HG02588 (cell line): Measurements from ENCODE around the gene CCNE1.

Experiments used
- ATAC-seq: cut with Tn5 transposase; IDR thresholded peaks from one replicate; pipeline ENCODE4 v1.9.1; 2021; ENCODE audit warnings: mild to moderate bottlenecking, moderate library complexity; ENCODE audit not compliant: unreplicated experiment

CCNE1 gene

GRCh38 chr19:29841559-29842367 is 30.0 kb downstream of the CCNE1 start:
- no peak for ATAC-seq

GRCh38 chr19:29842471-29843179 is 30.8 kb downstream of the CCNE1 start:
- no peak for ATAC-seq

- no peak for ATAC-seq
Observed at GRCh38 chr19:29843180-29844051, 31.6 kb downstream of the CCNE1 start.

- ATAC-seq = peak; percentile 81
Observed at GRCh38 chr19:29844891-29845573, 33.2 kb downstream of the CCNE1 start.

GRCh38 chr19:29845574-29846176 is 33.9 kb downstream of the CCNE1 start:
- no peak for ATAC-seq

- no peak for ATAC-seq
Observed at GRCh38 chr19:29849208-29849607, 37.4 kb downstream of the CCNE1 start.

- ATAC-seq = no peak
Observed at GRCh38 chr19:29850482-29850881, 38.7 kb downstream of the CCNE1 start.

- ATAC-seq = no peak
Observed at GRCh38 chr19:29851769-29852521, 40.2 kb downstream of the CCNE1 start.

- ATAC-seq = no peak
Observed at GRCh38 chr19:29854033-29854432, 42.2 kb downstream of the CCNE1 start.

GRCh38 chr19:29855087-29855486 is 43.3 kb downstream of the CCNE1 start:
- ATAC-seq = no peak

GRCh38 chr19:29855741-29856500 is 44.1 kb downstream of the CCNE1 start:
- ATAC-seq = no peak

- ATAC-seq = no peak
Observed at GRCh38 chr19:29858000-29858596, 46.3 kb downstream of the CCNE1 start.

- ATAC-seq = no peak
Observed at GRCh38 chr19:29858621-29859020, 46.8 kb downstream of the CCNE1 start.

- ATAC-seq = no peak
Observed at GRCh38 chr19:29860492-29860891, 48.7 kb downstream of the CCNE1 start.

- no peak for ATAC-seq
Observed at GRCh38 chr19:29861574-29861973, 49.8 kb downstream of the CCNE1 start.

- ATAC-seq = no peak
Observed at GRCh38 chr19:29866011-29866410, 54.2 kb downstream of the CCNE1 start.

GRCh38 chr19:29867984-29868383 is 56.2 kb downstream of the CCNE1 start:
- no peak for ATAC-seq

GRCh38 chr19:29871143-29871542 is 59.4 kb downstream of the CCNE1 start:
- ATAC-seq = no peak
